HG02852 (cell line): ENCODE results near the gene ST6GALNAC1.

Experiments used
- ATAC-seq: cut with Tn5 transposase; IDR thresholded peaks from one replicate; pipeline ENCODE4 v1.9.1; 2021; ENCODE audit warnings: mild to moderate bottlenecking, moderate library complexity; ENCODE audit not compliant: unreplicated experiment

The ST6GALNAC1 gene

GRCh38 chr17:76643553-76644148, at the start of gene ST6GALNAC1:
Gene ST6GALNAC1 (minus strand): TSS chr17:76643757. CDS start chr17:76643638, 119 bp downstream.
- no peak for ATAC-seq

GRCh38 chr17:76691379-76692191, 48.0 kb upstream of the ST6GALNAC1 start:
- ATAC-seq: no peak

- no peak for ATAC-seq
These were observed 47.2 kb upstream of the ST6GALNAC1 start for GRCh38 chr17:76690596-76691280.

GRCh38 chr17:76689859-76690258, 46.3 kb upstream of the ST6GALNAC1 start:
- no peak for ATAC-seq

GRCh38 chr17:76688165-76688622, 44.6 kb upstream of the ST6GALNAC1 start:
- ATAC-seq: no peak

- no peak for ATAC-seq
These were observed 44.0 kb upstream of the ST6GALNAC1 start for GRCh38 chr17:76687298-76688164.

GRCh38 chr17:76686538-76687297, 43.2 kb upstream of the ST6GALNAC1 start:
- no peak for ATAC-seq

GRCh38 chr17:76685846-76686245, 42.3 kb upstream of the ST6GALNAC1 start:
- no peak for ATAC-seq

- ATAC-seq: no peak
These were observed 41.8 kb upstream of the ST6GALNAC1 start for GRCh38 chr17:76685366-76685765.

- no peak for ATAC-seq
These were observed 41.2 kb upstream of the ST6GALNAC1 start for GRCh38 chr17:76684756-76685155.

GRCh38 chr17:76683921-76684745, 40.6 kb upstream of the ST6GALNAC1 start:
- no peak for ATAC-seq

GRCh38 chr17:76683011-76683755, 39.6 kb upstream of the ST6GALNAC1 start:
- no peak for ATAC-seq

GRCh38 chr17:76682296-76682695, 38.7 kb upstream of the ST6GALNAC1 start:
- no peak for ATAC-seq

GRCh38 chr17:76681222-76682137, 37.9 kb upstream of the ST6GALNAC1 start:
- ATAC-seq: no peak

GRCh38 chr17:76679239-76679638, 35.7 kb upstream of the ST6GALNAC1 start:
- ATAC-seq: no peak

GRCh38 chr17:76678330-76678729, 34.8 kb upstream of the ST6GALNAC1 start:
- no peak for ATAC-seq

GRCh38 chr17:76677406-76677805, 33.8 kb upstream of the ST6GALNAC1 start:
- no peak for ATAC-seq
